Posterior cingulate gyrus (tissue), 11 donors: ENCODE results near the gene BST1.
"Not testable (repeated sequence)": the region's sequence is repeated elsewhere in the genome, so short reads cannot be mapped to it uniquely, and the experiment has no call there.

Experiments
- DNase-seq, 10 donors: peaks; one replicate each; pipeline versions ENCODE4 v3.0.0 to v3.0.0-alpha.2; 2020 to 2021; ENCODE audit warnings: mixed read lengths in 3 of 10
- intact Hi-C: fragments of 100-400 bp; cut with DNase I; formaldehyde crosslinking; loops from one replicate; pipeline ENCODE4 v1.15.1; 2023

Gene BST1

GRCh38 chr4:15740764-15741404 lies 38.0 kb downstream of the BST1 start:
- intact Hi-C loops: no loop called here
- DNase-seq: no peak

- no peak for DNase-seq
- intact Hi-C loops: no loop called here
Observed at GRCh38 chr4:15742083-15742582, 39.3 kb downstream of the BST1 start.

DNA sequence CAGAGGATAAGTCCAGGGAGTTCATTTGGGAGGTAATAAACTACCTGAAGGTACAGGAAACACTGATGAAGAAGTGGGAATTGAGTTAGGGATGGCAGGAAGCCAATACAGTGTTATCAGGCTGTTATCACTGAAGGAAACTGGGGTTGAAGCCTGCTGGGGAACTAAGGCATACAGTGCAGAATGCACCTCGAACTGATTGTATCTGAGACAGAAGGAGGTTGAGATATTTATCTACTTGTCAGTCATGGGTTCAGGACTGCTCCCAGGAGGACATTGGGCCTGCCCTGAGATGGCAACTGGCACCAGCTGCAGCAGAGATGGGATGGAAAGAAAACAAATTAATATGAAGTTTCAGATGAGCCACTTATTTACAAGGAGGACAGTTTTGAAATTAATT lies 39.8 kb downstream of the BST1 start:
- DNase-seq: no peak
- intact Hi-C loops: no loop called here

DNA sequence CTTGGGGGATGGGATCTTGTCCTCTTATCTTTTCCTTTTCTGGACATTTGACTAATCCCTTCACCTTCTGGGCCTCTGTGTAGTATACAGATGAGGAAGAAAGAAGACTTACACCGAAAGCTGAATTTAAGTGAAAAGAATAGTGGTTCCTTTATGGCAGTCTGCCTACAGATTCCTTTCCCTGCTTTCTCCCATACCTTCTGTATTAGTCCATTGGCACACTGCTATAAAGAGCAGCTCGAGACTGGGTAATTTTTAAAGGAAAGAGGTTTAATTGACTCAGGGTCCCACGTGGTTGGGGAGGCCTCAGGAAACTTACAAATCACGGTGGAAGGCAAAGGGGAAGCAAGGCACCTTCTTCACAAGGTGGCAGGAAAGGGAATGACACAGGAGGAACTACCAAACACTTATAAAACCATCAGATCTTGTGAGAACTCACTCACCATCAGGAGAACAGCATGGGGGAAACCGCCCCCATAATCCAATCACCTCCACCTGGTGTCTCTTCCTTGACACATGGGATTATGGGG lies 41.2 kb downstream of the BST1 start:
- intact Hi-C loops: no loop called here
- DNase-seq: no peak

GRCh38 chr4:15746110-15746509 lies 43.2 kb downstream of the BST1 start:
- intact Hi-C loops: no loop called here
- no peak for DNase-seq

GRCh38 chr4:15749001-15749400 lies 46.1 kb downstream of the BST1 start:
- intact Hi-C loops: no loop called here
- DNase-seq: no peak

DNA sequence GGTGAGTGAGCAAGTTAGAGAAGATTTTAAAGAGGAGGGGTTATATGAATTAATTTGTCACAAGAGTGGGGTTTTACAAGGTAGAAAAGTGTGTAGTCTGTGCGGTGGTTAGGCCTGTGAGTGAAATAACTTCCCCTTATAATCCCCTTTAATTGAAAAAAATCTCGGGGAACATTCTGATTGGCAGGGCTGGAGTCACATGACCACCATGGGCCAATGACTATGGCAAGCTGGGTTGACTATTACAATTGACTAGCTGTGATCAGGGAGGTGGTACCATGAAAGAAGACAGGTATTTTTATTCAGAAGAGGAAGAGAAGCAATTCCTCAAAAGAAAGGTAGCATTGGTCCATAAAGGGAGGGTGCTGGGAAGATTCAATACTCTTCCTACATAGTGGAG lies 48.3 kb downstream of the BST1 start:
- intact Hi-C loops: no loop called here
- DNase-seq: no peak

DNA sequence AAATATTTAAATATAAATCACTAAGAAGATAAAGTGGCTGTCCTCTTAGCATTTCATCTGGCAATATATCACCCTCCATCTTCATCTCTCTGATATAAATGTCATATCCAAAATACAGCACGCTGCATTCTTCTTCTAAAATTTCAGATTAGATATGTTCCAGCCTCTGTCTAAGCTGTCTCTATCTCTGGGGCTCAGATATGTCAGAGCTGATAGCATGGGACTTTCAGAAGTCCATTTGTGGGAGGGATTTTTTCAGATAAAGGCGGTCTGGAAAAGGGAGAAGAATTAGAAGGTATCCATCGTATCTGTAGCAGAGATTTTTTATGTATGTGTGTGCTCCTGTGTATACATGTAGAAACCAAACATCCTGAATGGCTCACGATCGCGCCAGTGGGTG lies 50.2 kb downstream of the BST1 start:
- intact Hi-C loops: no loop called here
- DNase-seq: no peak

GRCh38 chr4:15753786-15754185 lies 50.9 kb downstream of the BST1 start:
- no peak for DNase-seq
- intact Hi-C loops: no loop called here

- intact Hi-C loops: no loop called here
Observed at GRCh38 chr4:15754323-15754722, 51.5 kb downstream of the BST1 start.

GRCh38 chr4:15755321-15756155 lies 52.7 kb downstream of the BST1 start:
- DNase-seq: no peak
- intact Hi-C loops: no loop called here

More at GRCh38 chr4:15754323-15754722, 51.5 kb downstream of the BST1 start:
- DNase-seq: no peak

DNA sequence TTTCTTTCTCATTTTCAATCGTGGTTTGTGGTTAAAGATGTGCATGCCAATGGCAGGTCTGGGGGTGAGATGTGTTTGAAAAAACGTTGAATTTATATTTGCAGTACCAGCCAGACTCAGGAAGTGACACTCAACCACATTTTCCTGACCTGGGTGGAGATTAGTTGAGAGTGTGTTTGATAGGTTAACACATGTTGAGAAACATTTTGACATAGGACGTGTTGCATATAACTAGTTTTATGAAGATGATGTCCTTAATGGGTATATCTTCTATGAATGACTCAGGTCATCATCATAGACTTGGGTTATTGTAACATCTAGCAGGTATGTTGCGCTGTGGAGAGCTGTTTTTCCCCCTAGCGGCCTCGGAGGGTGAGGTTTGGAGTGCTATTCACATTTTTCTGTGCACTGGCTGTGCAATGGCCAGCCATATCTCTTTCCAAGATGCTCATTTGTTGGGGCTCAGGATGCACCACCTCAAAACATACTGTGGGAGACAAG lies 53.5 kb downstream of the BST1 start:
- no peak for DNase-seq
- intact Hi-C loops: no loop called here

DNA sequence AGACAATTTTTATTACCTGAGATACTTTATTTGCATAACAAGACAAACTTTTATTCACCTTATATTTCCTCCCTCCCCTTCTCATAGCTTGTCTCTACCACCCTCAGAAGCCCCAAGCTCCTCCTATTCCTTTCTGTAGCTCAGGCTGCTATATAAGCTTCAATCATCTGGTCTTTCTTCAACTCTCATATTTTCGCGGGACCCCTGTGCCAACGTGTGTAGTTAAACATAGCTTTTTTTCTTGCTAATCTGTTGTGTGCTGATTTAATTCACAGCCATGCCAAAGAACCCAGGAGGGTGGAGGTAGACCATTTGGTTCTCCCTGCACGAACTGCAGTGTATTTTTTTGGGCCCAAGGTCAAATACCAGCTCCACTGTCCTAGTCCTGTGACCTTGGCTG lies 54.2 kb downstream of the BST1 start:
- intact Hi-C loops: no loop called here
- DNase-seq: no peak

GRCh38 chr4:15758294-15758693 lies 55.4 kb downstream of the BST1 start:
- intact Hi-C loops: no loop called here
- no peak for DNase-seq

DNA sequence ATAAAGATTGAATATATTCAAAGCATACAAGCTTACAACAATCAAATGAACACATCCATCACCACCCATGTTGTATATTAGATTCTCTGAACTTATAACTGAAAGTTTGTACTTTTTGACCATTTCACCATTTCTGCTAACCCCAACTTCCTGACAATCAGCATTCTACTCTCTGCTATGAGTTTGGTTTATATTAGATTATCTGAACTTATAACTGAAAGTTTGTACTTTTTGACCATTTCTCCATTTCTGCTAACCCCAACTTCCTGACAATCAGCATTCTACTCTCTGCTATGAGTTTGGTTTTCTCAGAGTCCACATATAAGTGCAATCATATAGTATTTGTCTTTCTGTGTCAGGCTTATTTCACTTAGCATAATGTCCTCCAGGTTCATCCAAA lies 59.6 kb downstream of the BST1 start:
- intact Hi-C loops, DNase-seq: not testable (repeated sequence)

DNA sequence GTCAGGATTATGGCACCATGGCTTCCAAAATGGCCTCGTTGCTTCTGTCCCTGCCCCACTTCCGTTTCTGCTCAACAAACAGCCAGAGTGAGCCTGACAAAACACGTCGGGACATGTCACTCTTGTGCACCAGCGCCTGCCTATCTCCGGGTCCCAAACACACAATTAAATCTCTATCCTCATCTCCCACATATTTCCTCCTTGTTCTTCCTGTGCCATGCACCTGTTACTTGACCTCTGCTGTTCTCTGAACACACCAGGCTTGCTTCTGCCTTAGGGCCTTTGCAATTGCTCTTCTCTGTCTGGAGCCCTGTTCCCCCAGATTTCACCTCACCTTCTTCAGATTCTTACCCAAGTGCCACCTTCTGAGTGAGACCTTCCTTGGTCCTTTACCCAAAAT lies 62.5 kb downstream of the BST1 start:
- intact Hi-C loops: no loop called here
- no peak for DNase-seq

- DNase-seq: no peak
- intact Hi-C loops: no loop called here
Observed at GRCh38 chr4:15765910-15766697, 63.2 kb downstream of the BST1 start.

GRCh38 chr4:15766821-15767220 lies 64.0 kb downstream of the BST1 start:
- no peak for DNase-seq
- intact Hi-C loops: no loop called here

DNA sequence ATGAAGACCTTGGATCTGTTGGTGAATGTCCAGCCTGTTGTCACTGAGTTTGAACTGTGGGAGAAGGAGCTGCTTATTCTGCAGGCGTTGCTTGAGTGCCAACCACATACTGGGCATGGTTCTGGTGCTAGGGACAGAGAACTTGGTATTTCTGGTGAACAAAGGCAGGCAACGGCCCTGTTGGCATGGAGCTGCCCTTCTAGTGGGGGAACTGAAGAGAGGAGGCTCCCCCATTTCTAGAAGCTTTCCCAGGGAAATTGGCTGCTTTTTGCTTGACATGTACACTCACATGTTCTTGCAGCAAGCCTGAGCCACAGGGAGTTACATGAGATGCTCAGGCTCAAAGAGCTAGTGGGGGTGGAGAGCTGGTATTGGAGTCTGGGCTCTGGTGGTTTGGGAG lies 66.3 kb downstream of the BST1 start:
- peak in 2 of 10 donors; percentile 12 to 80 for DNase-seq
- intact Hi-C loops: no loop called here

DNA sequence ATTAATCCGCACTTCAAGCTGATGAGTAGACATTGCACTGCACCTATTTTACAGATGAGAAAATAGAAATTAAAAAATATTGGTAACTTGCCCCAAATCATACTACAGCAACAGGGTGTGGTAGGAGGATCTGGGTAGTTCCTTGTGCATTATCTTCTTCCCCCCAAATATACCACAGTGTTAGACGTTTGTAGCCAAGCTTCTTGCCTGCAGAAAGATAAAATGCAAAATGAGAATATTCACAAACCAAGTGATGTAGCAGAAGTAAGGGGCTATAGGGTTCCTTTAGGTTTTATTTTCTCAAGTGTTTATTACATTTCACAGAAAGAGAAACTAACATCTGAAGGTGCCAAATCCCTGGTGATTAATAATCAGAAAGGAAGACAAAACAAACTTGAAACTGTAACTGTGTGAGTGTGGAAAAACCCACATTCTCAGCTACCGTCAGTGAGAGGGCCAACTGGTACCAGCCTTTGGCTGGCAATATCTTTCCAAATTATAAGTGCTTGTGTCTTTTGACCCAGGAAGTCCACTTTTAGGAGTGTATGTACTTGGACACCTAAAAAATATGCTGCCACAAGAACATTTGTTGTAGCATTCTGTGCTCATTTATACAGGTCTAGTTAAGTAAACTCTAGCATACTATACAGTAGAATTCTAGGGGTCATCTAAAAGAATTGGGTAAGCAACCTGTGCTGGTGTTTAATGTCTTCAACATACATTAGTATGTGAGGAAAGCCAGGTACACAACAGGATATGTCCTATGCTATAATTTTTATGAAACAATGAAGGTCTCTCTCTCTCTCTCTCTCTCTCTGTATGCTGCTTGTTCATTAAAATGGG lies 68.6 kb downstream of the BST1 start:
- intact Hi-C loops: no loop called here
- no peak for DNase-seq
